GM18511 (cell line): ENCODE measurements around the gene DAPK1.
"Not testable (repeated sequence)": the region's sequence is repeated elsewhere in the genome, so short reads cannot be mapped to it uniquely, and the experiment has no call there.

Experiments
- ATAC-seq: cut with Tn5 transposase; IDR thresholded peaks from one replicate; pipeline ENCODE4 v1.9.1; 2021; ENCODE audit warnings: mild to moderate bottlenecking, moderate library complexity; ENCODE audit not compliant: unreplicated experiment

Gene DAPK1

DNA sequence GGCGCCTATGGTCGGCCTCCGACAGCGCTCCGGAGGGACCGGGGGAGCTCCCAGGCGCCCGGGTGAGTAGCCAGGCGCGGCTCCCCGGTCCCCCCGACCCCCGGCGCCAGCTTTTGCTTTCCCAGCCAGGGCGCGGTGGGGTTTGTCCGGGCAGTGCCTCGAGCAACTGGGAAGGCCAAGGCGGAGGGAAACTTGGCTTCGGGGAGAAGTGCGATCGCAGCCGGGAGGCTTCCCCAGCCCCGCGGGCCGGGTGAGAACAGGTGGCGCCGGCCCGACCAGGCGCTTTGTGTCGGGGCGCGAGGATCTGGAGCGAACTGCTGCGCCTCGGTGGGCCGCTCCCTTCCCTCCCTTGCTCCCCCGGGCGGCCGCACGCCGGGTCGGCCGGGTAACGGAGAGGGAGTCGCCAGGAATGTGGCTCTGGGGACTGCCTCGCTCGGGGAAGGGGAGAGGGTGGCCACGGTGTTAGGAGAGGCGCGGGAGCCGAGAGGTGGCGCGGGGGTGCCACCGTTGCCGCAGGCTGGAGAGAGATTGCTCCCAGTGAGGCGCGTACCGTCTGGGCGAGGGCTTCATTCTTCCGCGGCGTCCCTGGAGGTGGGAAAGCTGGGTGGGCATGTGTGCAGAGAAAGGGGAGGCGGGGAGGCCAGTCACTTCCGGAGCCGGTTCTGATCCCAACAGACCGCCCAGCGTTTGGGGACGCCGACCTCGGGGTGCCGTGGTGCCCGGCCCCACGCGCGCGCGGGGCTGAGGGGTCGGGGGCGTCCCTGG, 561 bp downstream of the DAPK1 start:
- no peak for ATAC-seq

DNA sequence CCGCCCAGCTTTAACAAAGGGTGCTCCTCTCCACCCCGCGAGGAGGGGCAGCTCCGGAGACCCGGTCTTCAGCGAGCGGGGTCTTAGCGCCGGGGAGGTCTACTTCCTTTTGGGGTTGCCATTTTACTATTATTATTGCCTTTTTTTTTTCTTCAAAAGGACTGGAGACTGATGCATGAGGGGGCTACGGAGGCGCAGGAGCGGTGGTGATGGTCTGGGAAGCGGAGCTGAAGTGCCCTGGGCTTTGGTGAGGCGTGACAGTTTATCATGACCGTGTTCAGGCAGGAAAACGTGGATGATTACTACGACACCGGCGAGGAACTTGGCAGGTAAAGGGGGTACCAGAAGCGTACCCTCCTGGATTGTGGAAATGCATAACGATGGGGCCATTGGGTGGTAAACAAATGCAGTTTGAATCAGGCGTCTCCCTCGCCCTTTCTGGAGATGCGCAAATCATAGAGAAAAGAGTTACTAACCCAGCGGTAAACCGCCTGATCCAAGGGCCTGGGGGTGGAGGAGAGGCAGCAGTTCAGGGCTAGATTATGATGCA, 1.2 kb downstream of the DAPK1 start:
- ATAC-seq = no peak

DNA sequence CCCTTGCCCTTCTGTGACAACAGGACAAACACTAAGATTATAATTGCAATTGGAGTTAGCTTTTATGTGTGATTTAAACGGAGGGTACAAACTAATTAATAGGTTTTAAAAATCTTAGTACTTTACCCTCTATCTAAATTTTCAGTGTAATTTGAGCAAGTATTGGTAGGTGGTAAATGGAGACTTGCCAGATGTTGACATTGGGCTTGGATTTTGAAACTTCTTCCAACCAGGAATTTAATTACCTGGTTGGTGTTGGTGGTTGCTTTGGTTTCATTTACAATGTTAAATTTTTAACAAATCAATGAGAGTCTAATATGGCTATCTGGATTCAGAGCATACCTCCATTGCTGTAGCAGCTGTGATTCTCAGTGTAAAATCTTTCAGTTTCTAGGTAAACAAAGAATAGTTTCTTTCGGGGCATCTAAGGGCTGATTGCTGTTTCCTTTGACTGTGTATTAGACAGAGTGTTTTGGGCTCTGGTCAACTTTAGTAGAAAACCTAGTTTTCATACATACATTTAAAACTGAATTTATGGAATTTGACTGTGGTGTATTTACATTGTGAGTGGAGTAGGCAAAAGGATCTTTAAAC, 1.9 kb downstream of the DAPK1 start:
- ATAC-seq = no peak

DNA sequence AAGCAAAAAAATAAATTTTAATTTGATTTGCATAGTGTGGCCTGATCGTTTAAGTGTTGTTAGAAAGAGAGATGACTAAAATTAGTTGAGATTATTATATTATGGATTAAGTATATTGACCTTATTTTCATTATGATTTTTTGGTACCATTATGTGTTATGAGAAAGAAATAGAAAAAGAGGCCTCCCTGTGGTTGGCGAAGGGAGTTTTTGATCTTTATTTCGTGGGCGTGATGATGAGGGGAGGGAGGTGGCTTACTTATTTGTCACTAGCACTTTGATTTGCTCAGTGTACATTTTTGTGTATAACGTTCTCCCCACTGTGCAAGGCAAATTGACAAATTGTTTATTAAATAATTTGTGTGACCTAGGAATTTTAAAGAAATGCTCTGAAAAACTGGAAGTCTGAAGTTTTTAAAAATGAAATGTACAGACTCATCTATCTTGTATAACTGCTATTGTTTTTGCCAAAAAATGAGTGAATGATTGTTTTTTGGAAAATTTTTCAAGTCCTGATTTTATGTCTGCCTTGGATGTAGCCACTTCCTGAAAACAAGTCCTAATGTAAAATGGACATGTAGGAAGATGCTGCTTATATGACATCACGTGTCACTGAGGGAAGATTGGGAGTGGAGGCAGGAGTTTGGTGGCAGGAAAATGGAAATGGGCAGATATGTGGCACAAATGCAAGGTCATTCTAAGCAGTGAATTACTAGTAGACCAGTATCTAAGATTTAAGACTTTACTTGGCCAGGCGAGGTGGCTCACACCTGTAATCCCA, 3.0 kb downstream of the DAPK1 start:
- ATAC-seq = no peak

DNA sequence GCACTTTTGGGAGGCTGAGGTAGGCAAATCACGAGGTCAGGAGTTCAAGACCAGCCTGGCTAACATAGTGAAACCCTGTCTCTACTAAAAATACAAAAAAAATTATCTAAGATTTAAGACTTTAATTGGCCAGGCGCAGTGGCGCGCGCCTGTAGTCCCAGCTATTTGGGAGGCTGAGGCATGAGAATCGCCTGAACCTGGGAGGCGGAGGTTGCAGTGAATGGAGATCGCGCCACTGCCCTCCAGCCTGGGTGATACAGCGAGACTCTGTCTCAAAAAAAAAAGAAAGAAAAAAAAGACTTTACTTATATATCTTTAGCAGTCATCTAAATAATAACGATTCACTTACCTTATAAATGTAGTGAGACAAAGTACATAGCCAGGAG, 3.6 kb downstream of the DAPK1 start:
- not testable (repeated sequence) for ATAC-seq

DNA sequence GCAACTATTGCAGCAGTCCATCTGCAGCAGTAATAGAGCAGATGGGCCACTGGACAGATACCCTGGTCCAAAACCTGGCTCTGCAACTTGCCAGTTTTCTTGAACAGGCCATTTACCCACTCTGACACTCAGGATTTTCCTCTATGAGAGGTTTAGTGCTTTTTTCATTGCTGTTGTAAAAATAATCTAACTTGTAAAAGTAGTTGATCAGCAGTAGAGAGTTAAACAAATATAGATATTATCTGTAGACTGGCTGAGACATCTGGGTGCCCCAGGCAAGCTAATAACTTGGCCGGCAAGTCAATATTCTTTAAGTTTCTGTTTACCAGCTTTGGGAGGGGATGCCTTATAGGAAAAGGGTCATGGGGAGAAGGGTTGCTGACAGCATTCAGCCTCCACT, 4.1 kb downstream of the DAPK1 start:
- ATAC-seq = no peak

DNA sequence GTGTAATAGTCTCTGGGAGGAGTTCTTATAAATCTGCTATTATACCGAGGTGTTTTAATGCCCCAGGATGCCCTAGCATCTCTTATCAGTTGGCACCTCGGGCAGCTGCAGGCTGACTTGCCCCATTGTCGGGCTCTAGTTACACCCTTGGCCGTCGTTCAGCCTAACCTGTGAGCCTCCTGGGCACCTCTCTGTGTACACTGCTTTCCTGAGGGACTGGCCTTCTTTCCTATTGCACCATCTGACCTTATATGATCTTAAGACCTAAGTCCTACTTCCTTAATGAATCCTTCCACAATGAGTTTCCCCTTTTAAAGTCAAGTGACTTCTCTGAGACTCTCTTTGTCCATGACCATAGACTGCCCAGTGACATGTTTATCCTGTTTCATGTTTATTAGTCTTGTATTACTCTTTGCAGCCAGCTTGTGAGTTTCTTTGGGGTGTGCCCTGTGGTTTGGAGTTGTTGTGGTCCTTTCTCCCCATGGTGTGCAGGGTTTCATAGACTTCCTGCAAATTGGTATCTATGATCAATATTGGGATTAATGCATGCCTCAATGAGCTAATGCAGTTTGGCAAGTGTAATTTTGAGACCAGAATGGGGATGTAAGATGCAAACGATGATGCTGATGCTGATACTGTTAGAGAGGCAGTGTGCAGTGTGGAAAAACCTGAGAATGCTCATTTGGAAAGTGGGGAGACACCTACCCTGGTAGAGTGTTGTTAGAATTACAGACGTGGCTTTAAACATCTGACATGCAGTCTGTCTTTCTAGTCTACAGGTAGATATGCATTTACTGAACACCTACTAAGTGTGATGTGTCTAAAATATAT, 4.9 kb downstream of the DAPK1 start:
- no peak for ATAC-seq

DNA sequence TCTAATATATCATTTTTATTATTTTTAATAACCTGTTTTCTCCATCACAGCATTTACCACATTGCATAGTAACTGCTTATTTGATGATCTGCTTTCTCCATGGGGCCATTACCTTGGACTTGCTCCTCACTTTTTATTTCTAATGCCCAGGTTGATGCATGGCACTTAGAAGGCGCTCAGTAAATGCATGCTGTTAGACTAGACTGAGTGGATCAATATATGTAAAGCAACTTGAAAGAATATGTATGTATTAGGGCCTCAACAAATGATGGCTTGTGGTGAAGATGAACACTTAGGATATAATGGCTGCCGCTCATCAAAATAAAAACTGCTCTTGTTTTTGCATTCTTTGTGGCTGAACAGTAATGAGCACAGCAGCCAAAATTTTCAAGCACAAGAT, 5.8 kb downstream of the DAPK1 start:
- no peak for ATAC-seq

DNA sequence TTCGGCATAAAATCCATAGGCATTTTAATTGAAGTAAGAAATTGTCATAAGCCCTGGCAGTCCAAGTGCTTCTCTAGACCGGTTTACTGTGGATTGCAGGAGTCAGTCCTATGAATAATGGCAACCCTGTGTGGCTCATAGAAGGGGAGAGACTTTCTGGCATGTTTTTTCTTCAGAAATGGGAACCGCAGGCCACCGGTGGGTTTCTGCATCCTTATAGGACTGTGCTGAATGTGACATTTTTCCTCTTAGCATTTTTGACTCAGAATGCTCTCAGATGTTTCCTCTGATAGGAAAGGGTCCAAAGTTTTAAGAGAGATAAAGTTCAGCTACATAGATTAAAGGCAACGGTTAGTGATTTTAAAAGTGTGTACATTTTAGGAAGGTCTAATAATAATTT, 6.3 kb downstream of the DAPK1 start:
- ATAC-seq = no peak

DNA sequence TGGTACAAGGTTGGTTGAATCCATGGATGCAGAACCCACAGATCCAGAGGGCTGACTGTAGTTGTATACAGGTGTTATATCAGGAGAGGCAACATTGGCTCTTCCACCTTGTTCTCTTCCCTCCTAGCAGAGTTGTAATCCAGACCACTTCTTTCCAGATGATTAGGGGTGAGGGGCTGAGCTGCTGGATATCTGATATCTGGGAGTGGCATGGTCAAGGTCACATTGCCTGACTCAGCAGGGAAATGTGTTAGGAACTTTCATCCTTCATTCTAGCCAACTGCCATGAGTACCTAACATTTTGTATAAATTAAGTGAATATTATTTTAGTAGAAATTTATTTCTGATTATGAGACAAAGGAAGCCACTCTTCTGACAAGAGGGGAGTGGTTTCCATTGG, 7.3 kb downstream of the DAPK1 start:
- no peak for ATAC-seq

DNA sequence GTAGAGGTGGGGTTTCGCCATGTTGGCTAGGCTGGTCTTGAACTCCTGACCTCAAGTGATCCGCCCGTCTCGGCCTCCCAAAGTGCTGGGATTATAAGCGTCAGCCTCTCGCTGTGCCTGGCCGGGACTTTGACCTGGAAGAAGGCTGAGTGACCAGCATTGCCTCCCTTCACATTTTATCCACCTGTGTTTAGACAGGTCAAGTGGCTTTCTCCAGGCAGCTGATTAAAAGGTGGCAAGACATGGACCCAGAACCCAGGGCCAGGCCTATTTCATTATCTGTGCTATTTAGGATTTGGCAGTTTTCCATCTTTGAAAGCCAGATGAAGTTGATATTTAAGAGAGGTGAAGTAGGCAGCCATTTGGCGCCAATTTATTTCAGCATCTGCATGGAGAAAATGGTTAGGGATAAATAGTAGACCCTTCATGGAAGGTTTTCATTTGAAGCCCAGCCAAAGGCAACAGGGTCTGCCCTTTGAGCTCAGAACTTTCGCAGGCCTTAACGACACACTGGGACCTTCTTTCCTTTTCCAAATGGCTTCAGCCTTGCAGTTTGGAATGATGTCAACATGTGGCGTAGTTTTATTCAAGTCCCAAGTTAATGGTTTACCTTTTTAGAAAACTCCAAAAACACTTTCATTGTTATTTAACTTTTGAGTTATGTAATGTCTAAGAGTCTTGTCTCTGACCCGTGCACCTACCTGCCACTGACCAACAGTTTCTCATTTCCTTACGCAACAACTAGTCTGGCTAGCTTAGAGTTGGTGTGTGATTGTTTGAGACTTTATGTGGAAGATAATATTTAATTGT, 8.4 kb downstream of the DAPK1 start:
- no peak for ATAC-seq

DNA sequence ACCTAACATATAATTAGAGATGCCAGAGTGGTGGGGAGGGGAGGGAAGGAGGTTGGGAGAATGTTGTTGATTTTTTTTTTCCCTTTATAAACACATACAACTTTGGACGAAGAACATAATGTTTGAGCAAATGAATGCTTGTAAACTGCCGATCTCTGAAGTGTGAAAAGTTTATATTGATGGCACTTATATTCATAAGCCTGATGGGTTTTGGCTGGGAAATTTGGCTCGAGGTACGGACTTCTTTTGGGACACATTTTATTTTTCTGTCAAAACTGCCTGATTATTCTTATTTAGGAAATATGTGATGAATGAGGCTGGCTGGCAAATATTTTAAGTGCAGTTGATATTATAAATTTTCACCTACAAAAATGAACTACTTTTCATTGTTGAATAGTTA, 9.9 kb downstream of the DAPK1 start:
- no peak for ATAC-seq

DNA sequence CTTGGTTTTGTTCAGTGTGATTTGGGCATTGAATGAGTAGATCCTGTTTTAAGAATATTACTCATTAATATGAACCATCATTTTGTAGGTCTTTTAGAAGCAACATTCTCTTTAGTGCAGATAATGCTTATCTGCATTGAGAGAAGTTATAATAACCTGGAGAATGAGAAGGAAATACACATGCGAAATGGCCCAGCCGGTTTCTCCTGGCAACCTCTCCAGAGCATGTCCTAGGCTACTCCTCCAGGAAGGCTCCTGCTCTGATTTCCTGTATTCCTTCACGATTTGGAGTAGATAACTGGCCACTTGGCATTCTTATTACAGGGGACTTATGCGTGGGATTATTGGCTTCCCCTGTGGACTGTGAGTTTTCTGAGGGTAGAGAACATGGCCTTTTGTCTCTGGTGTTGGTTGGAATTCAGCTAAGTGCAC, 12.6 kb downstream of the DAPK1 start:
- ATAC-seq = no peak

DNA sequence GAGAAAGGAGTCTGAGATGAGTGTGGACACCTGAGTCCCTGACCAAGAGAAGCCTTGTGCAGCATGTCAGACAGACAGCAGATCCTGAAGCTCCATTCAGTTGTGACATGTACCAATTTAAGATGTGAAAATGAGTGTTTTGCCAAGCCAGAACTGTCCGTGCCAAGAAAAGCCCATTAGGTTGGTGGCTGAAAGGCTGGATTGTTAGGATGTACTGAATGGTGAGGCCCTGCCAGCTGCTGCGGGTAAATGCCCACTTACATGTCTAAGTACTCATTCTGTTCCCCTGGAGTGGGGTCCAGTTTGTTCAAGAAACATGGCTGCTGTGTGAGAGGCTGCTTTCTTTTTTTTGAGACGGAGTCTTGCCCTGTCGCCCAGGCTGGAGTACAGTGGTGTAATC, 14.6 kb downstream of the DAPK1 start:
- no peak for ATAC-seq

DNA sequence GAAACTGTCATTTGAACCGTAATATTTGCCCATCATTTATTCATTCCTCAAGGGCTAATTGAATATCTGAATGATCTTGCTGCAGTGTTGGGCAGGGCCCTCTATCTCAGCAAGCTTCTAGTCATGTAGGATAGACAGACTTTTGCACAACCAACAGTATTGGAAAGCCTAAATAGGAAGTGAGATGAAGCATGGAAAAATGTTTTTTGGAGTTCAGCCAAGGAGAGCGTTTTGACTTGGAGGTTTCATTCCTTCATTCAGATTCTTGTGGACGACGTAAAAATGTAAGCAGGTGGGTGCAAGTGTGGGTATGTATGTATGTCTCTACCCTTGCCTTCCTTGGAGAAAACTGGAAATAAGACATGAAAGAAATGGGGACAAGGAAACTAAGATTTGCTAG, 15.5 kb downstream of the DAPK1 start:
- no peak for ATAC-seq

DNA sequence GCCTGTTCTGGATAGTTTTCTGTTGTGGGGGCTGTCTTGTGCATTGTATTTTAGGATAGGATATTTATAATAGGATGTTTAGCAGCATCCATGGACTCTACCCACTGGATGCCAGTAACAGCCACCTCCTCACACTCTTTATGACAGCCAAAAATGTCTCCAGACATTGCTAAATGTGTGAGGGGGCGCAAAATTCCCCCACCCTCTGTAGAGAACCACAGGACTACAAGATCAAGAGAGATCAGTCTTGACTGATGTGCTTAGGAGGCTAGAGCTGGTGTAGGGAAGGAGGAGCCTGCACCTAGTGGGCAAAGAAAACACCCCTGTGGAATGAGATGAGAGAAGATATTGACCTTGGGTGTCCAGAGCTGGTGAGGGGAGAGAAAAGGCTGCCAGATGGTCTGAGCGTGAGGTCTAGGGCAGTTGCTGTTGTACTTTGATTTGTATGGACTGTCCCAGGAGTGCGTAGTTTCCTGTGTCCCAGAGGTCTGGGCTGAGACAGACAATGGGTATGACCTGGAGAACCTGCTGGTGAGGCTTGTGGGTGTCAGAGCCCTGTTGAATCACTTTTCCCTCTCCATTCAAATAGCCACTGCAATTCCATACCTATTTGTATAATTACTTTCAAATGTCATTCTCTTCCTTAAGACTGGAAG, 16.3 kb downstream of the DAPK1 start:
- ATAC-seq = no peak

DNA sequence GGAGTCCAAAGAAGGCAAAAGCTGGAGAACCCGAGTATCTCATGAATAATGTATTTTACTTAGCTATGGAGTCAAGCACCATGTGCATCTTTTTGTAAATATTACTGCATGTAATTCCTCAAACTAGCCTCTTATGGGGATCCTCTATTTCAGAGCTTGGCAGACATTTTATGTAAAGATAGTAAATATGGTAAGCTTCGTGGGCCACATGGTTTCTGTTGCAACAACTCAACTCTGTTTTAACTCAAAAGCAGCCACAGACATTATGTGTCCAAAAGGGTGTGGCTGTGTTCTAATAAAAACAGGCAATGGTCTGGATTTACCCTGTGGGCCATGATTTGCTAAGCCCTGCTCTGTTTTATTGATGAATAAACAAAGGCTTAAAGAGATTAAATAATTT, 17.3 kb downstream of the DAPK1 start:
- ATAC-seq = no peak

DNA sequence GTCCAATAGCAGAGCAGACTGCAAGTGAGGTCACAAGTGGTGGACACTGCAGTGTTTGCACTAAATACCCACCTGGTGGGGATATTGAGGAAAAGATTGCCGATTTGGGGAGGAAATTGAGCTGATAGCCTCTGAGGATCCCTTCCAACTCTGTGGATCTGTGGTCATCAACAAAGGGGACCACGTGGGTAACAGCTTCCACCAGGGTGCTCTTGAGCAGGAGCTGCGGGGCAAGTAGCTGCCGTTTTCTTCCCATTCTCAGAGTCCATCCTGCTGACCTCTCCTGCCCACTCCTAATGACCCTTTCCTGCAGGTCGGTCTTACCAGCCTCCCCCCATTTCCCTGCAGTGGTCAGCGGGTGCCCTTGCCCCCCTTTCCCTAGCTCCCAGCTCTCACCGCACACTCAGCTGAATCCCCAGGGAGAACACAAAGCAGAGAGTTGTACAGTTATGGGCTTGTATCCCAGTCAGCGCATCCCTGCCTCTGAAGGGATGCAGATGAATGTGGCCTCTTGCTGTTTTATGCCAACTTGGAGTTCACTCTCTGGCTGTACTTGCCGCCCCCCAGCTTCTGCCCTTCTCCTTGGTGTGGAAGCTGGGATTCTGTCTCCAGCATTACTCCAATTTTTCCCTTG, 18.0 kb downstream of the DAPK1 start:
- no peak for ATAC-seq
